PC-3 (cell line): Measurements from ENCODE around the gene PI4KB.

ENCODE experiments used
- EZH2 ChIP-seq: fragments of 300-600 bp; sonication (generic); IDR thresholded peaks from one replicate; pipeline ENCODE4 v1.6.1; 2017; ENCODE audit warnings: antibody characterized with exemption, mild to moderate bottlenecking, low read length; ENCODE audit not compliant: unreplicated experiment
- EZH2phosphoT487 ChIP-seq: fragments of 300-600 bp; sonication (generic); IDR thresholded peaks from 2 replicates; pipeline ENCODE4 v1.6.1; 2018; ENCODE audit warnings: mild to moderate bottlenecking, antibody characterized with exemption, low read length, borderline replicate concordance
- TF ChIP-seq, protein P1 (sequence below): fragments of 300-600 bp; sonication (generic); conservative IDR thresholded peaks from 2 replicates; pipeline ENCODE4 v1.5.1; 2017; ENCODE audit warnings: antibody characterized with exemption, low read depth, mild to moderate bottlenecking, low read length

- TF ChIP-seq, protein P1, sequence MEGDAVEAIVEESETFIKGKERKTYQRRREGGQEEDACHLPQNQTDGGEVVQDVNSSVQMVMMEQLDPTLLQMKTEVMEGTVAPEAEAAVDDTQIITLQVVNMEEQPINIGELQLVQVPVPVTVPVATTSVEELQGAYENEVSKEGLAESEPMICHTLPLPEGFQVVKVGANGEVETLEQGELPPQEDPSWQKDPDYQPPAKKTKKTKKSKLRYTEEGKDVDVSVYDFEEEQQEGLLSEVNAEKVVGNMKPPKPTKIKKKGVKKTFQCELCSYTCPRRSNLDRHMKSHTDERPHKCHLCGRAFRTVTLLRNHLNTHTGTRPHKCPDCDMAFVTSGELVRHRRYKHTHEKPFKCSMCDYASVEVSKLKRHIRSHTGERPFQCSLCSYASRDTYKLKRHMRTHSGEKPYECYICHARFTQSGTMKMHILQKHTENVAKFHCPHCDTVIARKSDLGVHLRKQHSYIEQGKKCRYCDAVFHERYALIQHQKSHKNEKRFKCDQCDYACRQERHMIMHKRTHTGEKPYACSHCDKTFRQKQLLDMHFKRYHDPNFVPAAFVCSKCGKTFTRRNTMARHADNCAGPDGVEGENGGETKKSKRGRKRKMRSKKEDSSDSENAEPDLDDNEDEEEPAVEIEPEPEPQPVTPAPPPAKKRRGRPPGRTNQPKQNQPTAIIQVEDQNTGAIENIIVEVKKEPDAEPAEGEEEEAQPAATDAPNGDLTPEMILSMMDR, result no peak
- TF ChIP-seq EZH2 (no peak), EZH2phosphoT487 (no peak)
Observed at GRCh38 chr1:151282883-151283725, 44.1 kb downstream of the PI4KB start.
